ENCODE results near the gene ASB18. TPM values are rescaled to one million over a fixed set of nuclear protein-coding genes. Genes with fewer than 3 reads are reported as not detected.

ASB18 gene
- total RNA-seq, 1 experiment from 2014 or later, result not detected

DNA sequence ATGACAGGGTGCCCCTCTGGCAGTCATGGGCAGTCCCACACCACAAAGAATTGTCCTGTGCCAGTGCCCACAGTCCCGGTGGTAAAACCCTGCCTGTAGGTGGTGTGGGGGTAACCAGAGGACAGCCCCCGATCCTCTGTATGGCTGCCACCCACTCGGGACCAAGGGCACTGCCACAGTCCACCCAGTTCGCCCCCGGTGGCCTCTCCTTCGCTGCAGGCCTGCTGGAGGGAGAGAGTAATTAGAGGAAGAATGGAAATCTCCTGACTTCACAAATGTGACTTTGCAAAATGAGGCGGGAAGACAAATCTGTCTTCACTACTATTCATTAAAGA is 107.4 kb downstream of the ASB18 start:
- no peak overlapping the region for H3K27ac ChIP-seq (ENCODE audit: low read length)
- no TSS peak for BruUV-seq (replicated peaks)
- H3K9me3 ChIP-seq (ENCODE audit: control insufficient read depth, insufficient read depth, low read depth, low read length), result peaks cover 6% of the 10 kb centered on the region; the same call in 1 of the 2 replicates
- intact Hi-C loops (cut with micrococcal nuclease; ENCODE audit: unreplicated experiment) (no loop called here), in situ Hi-C loops (cut with HindIII; ENCODE audit: low pct_unique_long_range_greater_than_20kb, low sequenced_read_pairs) (no loop called here)
- TF ChIP-seq, protein P1, sequence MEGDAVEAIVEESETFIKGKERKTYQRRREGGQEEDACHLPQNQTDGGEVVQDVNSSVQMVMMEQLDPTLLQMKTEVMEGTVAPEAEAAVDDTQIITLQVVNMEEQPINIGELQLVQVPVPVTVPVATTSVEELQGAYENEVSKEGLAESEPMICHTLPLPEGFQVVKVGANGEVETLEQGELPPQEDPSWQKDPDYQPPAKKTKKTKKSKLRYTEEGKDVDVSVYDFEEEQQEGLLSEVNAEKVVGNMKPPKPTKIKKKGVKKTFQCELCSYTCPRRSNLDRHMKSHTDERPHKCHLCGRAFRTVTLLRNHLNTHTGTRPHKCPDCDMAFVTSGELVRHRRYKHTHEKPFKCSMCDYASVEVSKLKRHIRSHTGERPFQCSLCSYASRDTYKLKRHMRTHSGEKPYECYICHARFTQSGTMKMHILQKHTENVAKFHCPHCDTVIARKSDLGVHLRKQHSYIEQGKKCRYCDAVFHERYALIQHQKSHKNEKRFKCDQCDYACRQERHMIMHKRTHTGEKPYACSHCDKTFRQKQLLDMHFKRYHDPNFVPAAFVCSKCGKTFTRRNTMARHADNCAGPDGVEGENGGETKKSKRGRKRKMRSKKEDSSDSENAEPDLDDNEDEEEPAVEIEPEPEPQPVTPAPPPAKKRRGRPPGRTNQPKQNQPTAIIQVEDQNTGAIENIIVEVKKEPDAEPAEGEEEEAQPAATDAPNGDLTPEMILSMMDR (IDR thresholded peaks at IDR 0.05), result no peak
- no peak for TF ChIP-seq POLR2AphosphoS5 (IDR thresholded peaks at IDR 0.05; ENCODE audit: low read depth, low read length)
- no peak for TF ChIP-seq SIN3A (IDR thresholded peaks at IDR 0.05; ENCODE audit: borderline replicate concordance, insufficient read depth, low read depth, low read length)
- TF ChIP-seq, protein P2, sequence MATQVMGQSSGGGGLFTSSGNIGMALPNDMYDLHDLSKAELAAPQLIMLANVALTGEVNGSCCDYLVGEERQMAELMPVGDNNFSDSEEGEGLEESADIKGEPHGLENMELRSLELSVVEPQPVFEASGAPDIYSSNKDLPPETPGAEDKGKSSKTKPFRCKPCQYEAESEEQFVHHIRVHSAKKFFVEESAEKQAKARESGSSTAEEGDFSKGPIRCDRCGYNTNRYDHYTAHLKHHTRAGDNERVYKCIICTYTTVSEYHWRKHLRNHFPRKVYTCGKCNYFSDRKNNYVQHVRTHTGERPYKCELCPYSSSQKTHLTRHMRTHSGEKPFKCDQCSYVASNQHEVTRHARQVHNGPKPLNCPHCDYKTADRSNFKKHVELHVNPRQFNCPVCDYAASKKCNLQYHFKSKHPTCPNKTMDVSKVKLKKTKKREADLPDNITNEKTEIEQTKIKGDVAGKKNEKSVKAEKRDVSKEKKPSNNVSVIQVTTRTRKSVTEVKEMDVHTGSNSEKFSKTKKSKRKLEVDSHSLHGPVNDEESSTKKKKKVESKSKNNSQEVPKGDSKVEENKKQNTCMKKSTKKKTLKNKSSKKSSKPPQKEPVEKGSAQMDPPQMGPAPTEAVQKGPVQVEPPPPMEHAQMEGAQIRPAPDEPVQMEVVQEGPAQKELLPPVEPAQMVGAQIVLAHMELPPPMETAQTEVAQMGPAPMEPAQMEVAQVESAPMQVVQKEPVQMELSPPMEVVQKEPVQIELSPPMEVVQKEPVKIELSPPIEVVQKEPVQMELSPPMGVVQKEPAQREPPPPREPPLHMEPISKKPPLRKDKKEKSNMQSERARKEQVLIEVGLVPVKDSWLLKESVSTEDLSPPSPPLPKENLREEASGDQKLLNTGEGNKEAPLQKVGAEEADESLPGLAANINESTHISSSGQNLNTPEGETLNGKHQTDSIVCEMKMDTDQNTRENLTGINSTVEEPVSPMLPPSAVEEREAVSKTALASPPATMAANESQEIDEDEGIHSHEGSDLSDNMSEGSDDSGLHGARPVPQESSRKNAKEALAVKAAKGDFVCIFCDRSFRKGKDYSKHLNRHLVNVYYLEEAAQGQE (IDR thresholded peaks at IDR 0.05; ENCODE audit: insufficient read depth in 1 of 2, low read depth in 2 of 2, low read length in 1 of 2), result no peak
- no peak for TF ChIP-seq TCF7L2 (IDR thresholded peaks at IDR 0.05; ENCODE audit: low read depth, low read length)
- DNase-seq (ENCODE audit: low read depth, low spot score), result no peak
- H3K36me3 ChIP-seq (ENCODE audit: control insufficient read depth, insufficient read depth, low read length), result no peaks in the 10 kb centered on the region
- H3K27me3 ChIP-seq (ENCODE audit: control insufficient read depth, insufficient read depth, low read length), result no peaks in the 10 kb centered on the region
- ChIA-PET CTCF (interaction anchor here (0.6 kb wide), 1 partner anchor 81 kb away, joined by 3 read pairs; no protein-coding TSS in a partner anchor), POLR2A (no interaction called here)
- no peaks in the 10 kb centered on the region for H3K4me1 ChIP-seq (ENCODE audit: control insufficient read depth, insufficient read depth, low read length)
- H3K4me3 ChIP-seq (ENCODE audit: low read depth in 2 of 2, low read length in 2 of 2), result no peak overlapping the region
- no peak for ATAC-seq

- intact Hi-C loops (cut with micrococcal nuclease; ENCODE audit: unreplicated experiment), result no loop called here
- Histone ChIP-seq H3K27me3 (ENCODE audit: control insufficient read depth, insufficient read depth, low read length) (no peaks in the 10 kb centered on the region), H3K4me1 (ENCODE audit: control insufficient read depth, insufficient read depth, low read length) (no peaks in the 10 kb centered on the region), H3K36me3 (ENCODE audit: control insufficient read depth, insufficient read depth, low read length) (no peaks in the 10 kb centered on the region), H3K27ac (ENCODE audit: low read length) (no peak overlapping the region), H3K9me3 (ENCODE audit: control insufficient read depth, insufficient read depth, low read depth, low read length) (peaks cover 6% of the 10 kb centered on the region; the same call in 1 of the 2 replicates), H3K4me3 (ENCODE audit: low read depth in 2 of 2, low read length in 2 of 2) (no peak overlapping the region)
- ChIA-PET POLR2A (no interaction called here), CTCF (interaction anchor here (0.6 kb wide), 1 partner anchor 81 kb away, joined by 3 read pairs; no protein-coding TSS in a partner anchor)
- in situ Hi-C loops (cut with HindIII; ENCODE audit: low pct_unique_long_range_greater_than_20kb, low sequenced_read_pairs), result no loop called here
- no peak for ATAC-seq
- TF ChIP-seq POLR2AphosphoS5 (IDR thresholded peaks at IDR 0.05; ENCODE audit: low read depth, low read length) (no peak), SIN3A (IDR thresholded peaks at IDR 0.05; ENCODE audit: borderline replicate concordance, insufficient read depth, low read depth, low read length) (no peak), TCF7L2 (IDR thresholded peaks at IDR 0.05; ENCODE audit: low read depth, low read length) (no peak)
- TF ChIP-seq, protein P2 (IDR thresholded peaks at IDR 0.05; ENCODE audit: insufficient read depth in 1 of 2, low read depth in 2 of 2, low read length in 1 of 2), result no peak
- TF ChIP-seq, protein P1 (IDR thresholded peaks at IDR 0.05), result no peak
- no TSS peak for BruUV-seq (replicated peaks)
- DNase-seq (ENCODE audit: low read depth, low spot score), result no peak
Measured at GRCh38 chr2:236156095-236156859, 107.9 kb downstream of the ASB18 start.

All from Panc1 (cell line).